ENCODE results near the gene ELL2.
"Not testable (repeated sequence)": the region's sequence is repeated elsewhere in the genome, so short reads cannot be mapped to it uniquely, and the experiment has no call there.

Gene ELL2

GRCh38 chr5:95873351-95873750 lies 88.3 kb downstream of the ELL2 start:
- H3K9me3 ChIP-seq (ENCODE audit: control insufficient read depth in 2 of 2, low read length in 2 of 2), result no peaks in the 10 kb centered on the region

GRCh38 chr5:95872346-95873268 lies 89.0 kb downstream of the ELL2 start:
- H3K9me3 ChIP-seq (ENCODE audit: control insufficient read depth in 2 of 2, low read length in 2 of 2), result no peaks in the 10 kb centered on the region
- peaks cover 0 to 8% of the 10 kb centered on the region in 2 donors for H3K4me1 ChIP-seq (ENCODE audit: control insufficient read depth in 2 of 2, insufficient read depth in 2 of 2, low read length in 2 of 2)
- no peaks in the 10 kb centered on the region for H3K36me3 ChIP-seq (ENCODE audit: control insufficient read depth in 2 of 2, insufficient read depth in 2 of 2, low read length in 2 of 2)
- H3K27ac ChIP-seq (ENCODE audit: low read depth in 2 of 2, low read length in 2 of 2), result no peak overlapping the region
- no peak overlapping the region for H3K9ac ChIP-seq (ENCODE audit: low read depth in 1 of 2, low read length in 2 of 2)
- H3K4me3 ChIP-seq (ENCODE audit: low read length in 2 of 2), result no peak overlapping the region
- H3K27me3 ChIP-seq (ENCODE audit: control insufficient read depth in 2 of 2, insufficient read depth in 2 of 2, low read length in 2 of 2), result no peaks in the 10 kb centered on the region

More at GRCh38 chr5:95873351-95873750, 88.3 kb downstream of the ELL2 start:
- no peaks in the 10 kb centered on the region for H3K27me3 ChIP-seq (ENCODE audit: control insufficient read depth in 2 of 2, insufficient read depth in 2 of 2, low read length in 2 of 2)
- no peak overlapping the region for H3K9ac ChIP-seq (ENCODE audit: low read depth in 1 of 2, low read length in 2 of 2)
- peaks cover 1 to 8% of the 10 kb centered on the region in 2 donors for H3K4me1 ChIP-seq (ENCODE audit: control insufficient read depth in 2 of 2, insufficient read depth in 2 of 2, low read length in 2 of 2)
- H3K27ac ChIP-seq (ENCODE audit: low read depth in 2 of 2, low read length in 2 of 2), result no peak overlapping the region
- no peak overlapping the region for H3K4me3 ChIP-seq (ENCODE audit: low read length in 2 of 2)
- no peaks in the 10 kb centered on the region for H3K36me3 ChIP-seq (ENCODE audit: control insufficient read depth in 2 of 2, insufficient read depth in 2 of 2, low read length in 2 of 2)

- H3K27me3 ChIP-seq (ENCODE audit: control insufficient read depth in 2 of 2, insufficient read depth in 2 of 2, low read length in 2 of 2), result no peaks in the 10 kb centered on the region
- no peaks in the 10 kb centered on the region for H3K9me3 ChIP-seq (ENCODE audit: control insufficient read depth in 2 of 2, low read length in 2 of 2)
- H3K4me3 ChIP-seq (ENCODE audit: low read length in 2 of 2), result no peak overlapping the region
- peaks cover 0 to 8% of the 10 kb centered on the region in 2 donors for H3K4me1 ChIP-seq (ENCODE audit: control insufficient read depth in 2 of 2, insufficient read depth in 2 of 2, low read length in 2 of 2)
- no peak overlapping the region for H3K9ac ChIP-seq (ENCODE audit: low read depth in 1 of 2, low read length in 2 of 2)
- H3K27ac ChIP-seq (ENCODE audit: low read depth in 2 of 2, low read length in 2 of 2), result no peak overlapping the region
- no peaks in the 10 kb centered on the region for H3K36me3 ChIP-seq (ENCODE audit: control insufficient read depth in 2 of 2, insufficient read depth in 2 of 2, low read length in 2 of 2)
Measured at GRCh38 chr5:95871146-95871806, 90.4 kb downstream of the ELL2 start.

- Histone ChIP-seq H3K36me3 (ENCODE audit: control insufficient read depth in 2 of 2, insufficient read depth in 2 of 2, low read length in 2 of 2) (no peaks in the 10 kb centered on the region), H3K9me3 (ENCODE audit: control insufficient read depth in 2 of 2, low read length in 2 of 2) (no peaks in the 10 kb centered on the region), H3K27me3 (ENCODE audit: control insufficient read depth in 2 of 2, insufficient read depth in 2 of 2, low read length in 2 of 2) (no peaks in the 10 kb centered on the region), H3K4me1 (ENCODE audit: control insufficient read depth in 2 of 2, insufficient read depth in 2 of 2, low read length in 2 of 2) (peaks cover 0 to 10% of the 10 kb centered on the region in 2 donors), H3K27ac (ENCODE audit: low read depth in 2 of 2, low read length in 2 of 2) (peak overlapping the region in 1 of 2 donors; percentile 31), H3K9ac (ENCODE audit: low read depth in 1 of 2, low read length in 2 of 2) (no peak overlapping the region), H3K4me3 (ENCODE audit: low read length in 2 of 2) (no peak overlapping the region)
Measured at GRCh38 chr5:95870105-95870672, 91.5 kb downstream of the ELL2 start.

- not testable (repeated sequence) for H3K27me3 ChIP-seq (ENCODE audit: control insufficient read depth in 2 of 2, insufficient read depth in 2 of 2, low read length in 2 of 2); H3K27ac ChIP-seq (ENCODE audit: low read depth in 2 of 2, low read length in 2 of 2); H3K9me3 ChIP-seq (ENCODE audit: control insufficient read depth in 2 of 2, low read length in 2 of 2); H3K4me3 ChIP-seq (ENCODE audit: low read length in 2 of 2); H3K9ac ChIP-seq (ENCODE audit: low read depth in 1 of 2, low read length in 2 of 2); H3K36me3 ChIP-seq (ENCODE audit: control insufficient read depth in 2 of 2, insufficient read depth in 2 of 2, low read length in 2 of 2)
- H3K4me1 ChIP-seq (ENCODE audit: control insufficient read depth in 2 of 2, insufficient read depth in 2 of 2, low read length in 2 of 2), result peaks cover 0 to 19% of the 10 kb centered on the region in 2 donors
Measured at GRCh38 chr5:95869173-95869855, 92.3 kb downstream of the ELL2 start.

- Histone ChIP-seq H3K27me3 (ENCODE audit: control insufficient read depth in 2 of 2, insufficient read depth in 2 of 2, low read length in 2 of 2) (no peaks in the 10 kb centered on the region), H3K9me3 (ENCODE audit: control insufficient read depth in 2 of 2, low read length in 2 of 2) (no peaks in the 10 kb centered on the region), H3K9ac (ENCODE audit: low read depth in 1 of 2, low read length in 2 of 2) (no peak overlapping the region), H3K27ac (ENCODE audit: low read depth in 2 of 2, low read length in 2 of 2) (no peak overlapping the region), H3K4me1 (ENCODE audit: control insufficient read depth in 2 of 2, insufficient read depth in 2 of 2, low read length in 2 of 2) (peaks cover 0 to 20% of the 10 kb centered on the region in 2 donors), H3K4me3 (ENCODE audit: low read length in 2 of 2) (no peak overlapping the region), H3K36me3 (ENCODE audit: control insufficient read depth in 2 of 2, insufficient read depth in 2 of 2, low read length in 2 of 2) (no peaks in the 10 kb centered on the region)
Measured at GRCh38 chr5:95868136-95868535, 93.5 kb downstream of the ELL2 start.

- Histone ChIP-seq H3K9ac (ENCODE audit: low read depth in 1 of 2, low read length in 2 of 2) (no peak overlapping the region), H3K27ac (ENCODE audit: low read depth in 2 of 2, low read length in 2 of 2) (no peak overlapping the region), H3K4me1 (ENCODE audit: control insufficient read depth in 2 of 2, insufficient read depth in 2 of 2, low read length in 2 of 2) (peaks cover 0 to 20% of the 10 kb centered on the region in 2 donors), H3K36me3 (ENCODE audit: control insufficient read depth in 2 of 2, insufficient read depth in 2 of 2, low read length in 2 of 2) (no peaks in the 10 kb centered on the region), H3K27me3 (ENCODE audit: control insufficient read depth in 2 of 2, insufficient read depth in 2 of 2, low read length in 2 of 2) (no peaks in the 10 kb centered on the region), H3K4me3 (ENCODE audit: low read length in 2 of 2) (no peak overlapping the region), H3K9me3 (ENCODE audit: control insufficient read depth in 2 of 2, low read length in 2 of 2) (no peaks in the 10 kb centered on the region)
Measured at GRCh38 chr5:95866435-95867040, 95.1 kb downstream of the ELL2 start.

GRCh38 chr5:95864944-95865504 lies 96.6 kb downstream of the ELL2 start:
- Histone ChIP-seq H3K4me1 (ENCODE audit: control insufficient read depth in 2 of 2, insufficient read depth in 2 of 2, low read length in 2 of 2) (peaks cover 0 to 12% of the 10 kb centered on the region in 2 donors), H3K27ac (ENCODE audit: low read depth in 2 of 2, low read length in 2 of 2) (peak overlapping the region; percentile 67 to 88), H3K9ac (ENCODE audit: low read depth in 1 of 2, low read length in 2 of 2) (no peak overlapping the region), H3K27me3 (ENCODE audit: control insufficient read depth in 2 of 2, insufficient read depth in 2 of 2, low read length in 2 of 2) (no peaks in the 10 kb centered on the region), H3K9me3 (ENCODE audit: control insufficient read depth in 2 of 2, low read length in 2 of 2) (no peaks in the 10 kb centered on the region), H3K36me3 (ENCODE audit: control insufficient read depth in 2 of 2, insufficient read depth in 2 of 2, low read length in 2 of 2) (no peaks in the 10 kb centered on the region), H3K4me3 (ENCODE audit: low read length in 2 of 2) (peak overlapping the region; percentile 21 to 42)

GRCh38 chr5:95864456-95864855 lies 97.2 kb downstream of the ELL2 start:
- no peak overlapping the region for H3K9ac ChIP-seq (ENCODE audit: low read depth in 1 of 2, low read length in 2 of 2)
- H3K4me3 ChIP-seq (ENCODE audit: low read length in 2 of 2), result peak overlapping the region in 1 of 2 donors; percentile 9
- no peaks in the 10 kb centered on the region for H3K36me3 ChIP-seq (ENCODE audit: control insufficient read depth in 2 of 2, insufficient read depth in 2 of 2, low read length in 2 of 2)
- H3K4me1 ChIP-seq (ENCODE audit: control insufficient read depth in 2 of 2, insufficient read depth in 2 of 2, low read length in 2 of 2), result peaks cover 0 to 12% of the 10 kb centered on the region in 2 donors
- H3K9me3 ChIP-seq (ENCODE audit: control insufficient read depth in 2 of 2, low read length in 2 of 2), result no peaks in the 10 kb centered on the region
- H3K27ac ChIP-seq (ENCODE audit: low read depth in 2 of 2, low read length in 2 of 2), result peak overlapping the region in 1 of 2 donors; percentile 88
- no peaks in the 10 kb centered on the region for H3K27me3 ChIP-seq (ENCODE audit: control insufficient read depth in 2 of 2, insufficient read depth in 2 of 2, low read length in 2 of 2)

Measured in mucosa of rectum (tissue), 2 donors.